ENCODE results near the gene PCLO.

PCLO gene, protein sequence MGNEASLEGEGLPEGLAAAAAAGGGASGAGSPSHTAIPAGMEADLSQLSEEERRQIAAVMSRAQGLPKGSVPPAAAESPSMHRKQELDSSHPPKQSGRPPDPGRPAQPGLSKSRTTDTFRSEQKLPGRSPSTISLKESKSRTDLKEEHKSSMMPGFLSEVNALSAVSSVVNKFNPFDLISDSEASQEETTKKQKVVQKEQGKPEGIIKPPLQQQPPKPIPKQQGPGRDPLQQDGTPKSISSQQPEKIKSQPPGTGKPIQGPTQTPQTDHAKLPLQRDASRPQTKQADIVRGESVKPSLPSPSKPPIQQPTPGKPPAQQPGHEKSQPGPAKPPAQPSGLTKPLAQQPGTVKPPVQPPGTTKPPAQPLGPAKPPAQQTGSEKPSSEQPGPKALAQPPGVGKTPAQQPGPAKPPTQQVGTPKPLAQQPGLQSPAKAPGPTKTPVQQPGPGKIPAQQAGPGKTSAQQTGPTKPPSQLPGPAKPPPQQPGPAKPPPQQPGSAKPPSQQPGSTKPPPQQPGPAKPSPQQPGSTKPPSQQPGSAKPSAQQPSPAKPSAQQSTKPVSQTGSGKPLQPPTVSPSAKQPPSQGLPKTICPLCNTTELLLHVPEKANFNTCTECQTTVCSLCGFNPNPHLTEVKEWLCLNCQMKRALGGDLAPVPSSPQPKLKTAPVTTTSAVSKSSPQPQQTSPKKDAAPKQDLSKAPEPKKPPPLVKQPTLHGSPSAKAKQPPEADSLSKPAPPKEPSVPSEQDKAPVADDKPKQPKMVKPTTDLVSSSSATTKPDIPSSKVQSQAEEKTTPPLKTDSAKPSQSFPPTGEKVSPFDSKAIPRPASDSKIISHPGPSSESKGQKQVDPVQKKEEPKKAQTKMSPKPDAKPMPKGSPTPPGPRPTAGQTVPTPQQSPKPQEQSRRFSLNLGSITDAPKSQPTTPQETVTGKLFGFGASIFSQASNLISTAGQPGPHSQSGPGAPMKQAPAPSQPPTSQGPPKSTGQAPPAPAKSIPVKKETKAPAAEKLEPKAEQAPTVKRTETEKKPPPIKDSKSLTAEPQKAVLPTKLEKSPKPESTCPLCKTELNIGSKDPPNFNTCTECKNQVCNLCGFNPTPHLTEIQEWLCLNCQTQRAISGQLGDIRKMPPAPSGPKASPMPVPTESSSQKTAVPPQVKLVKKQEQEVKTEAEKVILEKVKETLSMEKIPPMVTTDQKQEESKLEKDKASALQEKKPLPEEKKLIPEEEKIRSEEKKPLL (N-terminal part only)

DNA sequence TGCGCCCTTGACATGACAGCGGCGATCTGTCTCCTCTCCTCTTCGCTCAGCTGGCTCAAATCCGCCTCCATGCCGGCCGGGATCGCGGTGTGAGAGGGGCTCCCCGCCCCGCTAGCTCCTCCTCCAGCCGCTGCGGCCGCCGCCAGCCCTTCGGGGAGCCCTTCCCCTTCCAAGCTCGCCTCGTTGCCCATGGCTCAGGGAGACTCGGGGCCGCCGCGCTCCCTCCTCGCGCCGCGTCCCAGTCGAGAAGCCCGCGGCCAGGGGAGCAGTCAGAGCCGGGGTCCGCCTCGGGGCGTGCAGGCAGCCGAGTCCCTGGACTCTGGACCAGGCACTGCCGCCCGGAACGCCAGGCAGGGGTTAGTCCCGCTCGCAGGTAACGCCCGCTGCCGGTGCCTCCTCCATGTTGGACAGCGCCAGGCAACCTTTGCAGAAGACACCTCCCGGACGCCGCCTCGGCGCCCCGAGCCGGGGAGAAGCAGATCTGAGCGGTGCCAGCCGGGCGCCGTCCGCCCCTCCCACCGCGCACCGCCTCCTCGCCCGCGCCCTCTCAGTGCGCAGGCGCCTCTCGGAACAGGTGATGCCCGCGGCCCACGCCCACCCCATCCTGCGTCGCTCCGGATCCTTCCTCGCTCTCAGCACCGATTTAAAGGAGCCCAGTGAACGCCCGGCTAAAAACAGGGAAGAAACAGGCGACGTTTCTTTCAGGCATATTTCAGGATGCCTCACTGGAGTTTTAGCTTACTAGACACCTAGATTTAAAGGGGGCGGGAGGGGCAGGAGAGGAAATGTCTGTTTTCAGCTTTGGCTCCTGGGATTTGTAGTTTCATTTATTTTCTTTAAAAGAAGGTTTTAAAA is at the start of gene PCLO:
PCLO (minus strand) TSS at position 483 of the 855 bp plus-strand sequence; CDS start at position 191, 292 bp downstream.
- peak within 1 kb of the TSS; percentile 83 for H3K4me3 ChIP-seq (ENCODE audit: low read length)
- no peaks in the 10 kb centered on the region for H3K9me3 ChIP-seq (ENCODE audit: insufficient read depth, low read depth, low read length)
- no peak within 1 kb of the TSS for H3K27ac ChIP-seq (ENCODE audit: low read length)
- peak within 1 kb of the TSS; percentile 61; the same call in 1 of the 2 replicates for H3K9ac ChIP-seq (ENCODE audit: low read depth, low read length)
- peaks cover 8% of the 10 kb centered on the region; the same call in 1 of the 2 replicates for H3K4me1 ChIP-seq (ENCODE audit: insufficient read depth, low read length)
- H3K36me3 ChIP-seq (ENCODE audit: insufficient read depth, low read depth, low read length) = no peaks in the 10 kb centered on the region
- no peaks in the 10 kb centered on the region for H3K27me3 ChIP-seq (ENCODE audit: insufficient read depth, low read length)

DNA sequence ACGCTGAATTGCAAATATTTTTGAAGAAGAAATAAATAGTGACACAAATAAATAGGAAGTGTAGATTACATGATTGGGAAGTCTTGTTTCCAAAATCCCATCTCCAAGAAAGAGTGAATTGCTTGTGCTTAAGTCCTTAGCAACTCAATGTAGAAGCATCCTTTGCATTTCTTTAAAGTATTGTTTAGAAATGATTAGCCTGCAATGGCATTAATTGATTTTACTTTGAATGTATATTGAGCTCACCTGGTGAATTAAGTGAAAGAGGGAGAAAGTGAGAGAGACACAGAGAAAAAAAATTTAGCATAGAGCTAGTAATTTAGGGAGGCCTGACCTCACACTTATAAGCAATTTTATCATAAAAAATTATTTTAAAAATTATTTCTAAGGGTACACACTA is 49.0 kb upstream of the PCLO start:
- H3K9ac ChIP-seq (ENCODE audit: low read depth, low read length) = no peak overlapping the region; the same call in 1 of the 2 replicates
- H3K9me3 ChIP-seq (ENCODE audit: insufficient read depth, low read depth, low read length) = no peaks in the 10 kb centered on the region
- H3K4me1 ChIP-seq (ENCODE audit: insufficient read depth, low read length) = peaks cover 19% of the 10 kb centered on the region; the same call in 1 of the 2 replicates
- no peaks in the 10 kb centered on the region for H3K36me3 ChIP-seq (ENCODE audit: insufficient read depth, low read depth, low read length)
- H3K27ac ChIP-seq (ENCODE audit: low read length) = no peak overlapping the region
- H3K4me3 ChIP-seq (ENCODE audit: low read length) = peak overlapping the region; percentile 50
- H3K27me3 ChIP-seq (ENCODE audit: insufficient read depth, low read length) = no peaks in the 10 kb centered on the region

DNA sequence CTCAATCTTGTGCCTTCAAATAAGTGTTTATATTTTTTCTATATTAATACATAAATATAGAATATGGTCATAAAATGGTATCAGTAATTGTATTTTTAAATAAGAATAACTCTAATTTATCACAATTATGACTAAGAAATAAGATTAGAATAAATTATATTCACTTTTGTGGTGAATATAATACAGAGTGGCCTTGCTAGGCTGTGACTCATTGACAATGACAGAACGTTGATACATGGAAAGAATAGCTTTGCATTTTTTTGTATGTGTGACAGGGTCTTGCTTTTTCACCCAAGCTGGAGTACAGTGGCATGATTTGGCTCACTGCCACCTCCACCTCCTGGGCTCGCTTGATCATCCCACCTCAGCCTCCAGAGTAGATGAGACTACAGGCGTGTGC is 47.8 kb upstream of the PCLO start:
- no peak overlapping the region for H3K9ac ChIP-seq (ENCODE audit: low read depth, low read length)
- H3K4me3 ChIP-seq (ENCODE audit: low read length) = no peak overlapping the region
- H3K27ac ChIP-seq (ENCODE audit: low read length) = no peak overlapping the region
- no peaks in the 10 kb centered on the region for H3K27me3 ChIP-seq (ENCODE audit: insufficient read depth, low read length)
- peaks cover 19% of the 10 kb centered on the region; the same call in 1 of the 2 replicates for H3K4me1 ChIP-seq (ENCODE audit: insufficient read depth, low read length)
- no peaks in the 10 kb centered on the region for H3K9me3 ChIP-seq (ENCODE audit: insufficient read depth, low read depth, low read length)
- no peaks in the 10 kb centered on the region for H3K36me3 ChIP-seq (ENCODE audit: insufficient read depth, low read depth, low read length)

DNA sequence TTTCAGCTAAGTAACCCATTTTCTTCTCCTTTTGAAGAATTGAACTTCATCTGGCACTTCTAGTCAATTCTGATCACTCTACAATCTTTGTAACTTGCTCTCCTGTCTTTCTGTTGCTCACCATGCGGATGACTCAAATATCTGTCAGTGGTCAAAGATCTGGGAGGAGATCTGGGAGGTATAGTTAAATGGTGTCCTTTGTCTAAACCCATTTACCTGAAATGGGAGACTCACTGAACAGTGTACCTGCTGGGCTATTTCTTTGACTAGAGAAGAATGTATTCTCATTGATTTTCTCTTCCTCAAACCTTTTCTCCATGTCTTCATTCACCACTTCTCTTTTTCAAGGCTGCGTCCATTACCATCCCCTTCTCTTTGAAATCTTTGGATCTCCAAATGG is 42.0 kb upstream of the PCLO start:
- H3K27ac ChIP-seq (ENCODE audit: low read length) = no peak overlapping the region
- peaks cover 20% of the 10 kb centered on the region for H3K4me1 ChIP-seq (ENCODE audit: insufficient read depth, low read length)
- no peaks in the 10 kb centered on the region for H3K36me3 ChIP-seq (ENCODE audit: insufficient read depth, low read depth, low read length)
- no peak overlapping the region for H3K4me3 ChIP-seq (ENCODE audit: low read length)
- H3K9me3 ChIP-seq (ENCODE audit: insufficient read depth, low read depth, low read length) = no peaks in the 10 kb centered on the region
- no peak overlapping the region for H3K9ac ChIP-seq (ENCODE audit: low read depth, low read length)
- no peaks in the 10 kb centered on the region for H3K27me3 ChIP-seq (ENCODE audit: insufficient read depth, low read length)

DNA sequence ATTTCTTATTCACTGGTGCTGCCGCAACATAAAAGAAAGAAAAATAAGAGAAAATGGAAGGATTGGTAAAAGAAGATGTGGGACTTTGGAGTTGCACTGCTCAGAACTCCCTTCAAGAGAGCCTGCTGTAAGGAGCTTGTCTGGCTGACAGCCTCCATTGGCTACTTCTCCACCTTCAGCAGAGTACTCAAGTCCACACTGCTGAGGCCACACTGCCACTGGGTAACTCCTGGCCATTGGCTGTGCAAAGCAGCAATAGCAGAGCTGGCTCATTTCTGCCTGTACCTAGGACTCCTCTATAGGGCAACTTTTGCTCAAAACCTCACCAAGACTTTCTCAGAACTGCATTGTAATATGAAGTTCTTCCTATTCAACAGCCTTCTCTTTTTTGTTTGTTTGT is 38.7 kb upstream of the PCLO start:
- Histone ChIP-seq H3K36me3 (ENCODE audit: insufficient read depth, low read depth, low read length) (no peaks in the 10 kb centered on the region), H3K9ac (ENCODE audit: low read depth, low read length) (no peak overlapping the region), H3K9me3 (ENCODE audit: insufficient read depth, low read depth, low read length) (no peaks in the 10 kb centered on the region), H3K4me1 (ENCODE audit: insufficient read depth, low read length) (peaks cover 20% of the 10 kb centered on the region), H3K27me3 (ENCODE audit: insufficient read depth, low read length) (no peaks in the 10 kb centered on the region), H3K4me3 (ENCODE audit: low read length) (no peak overlapping the region), H3K27ac (ENCODE audit: low read length) (no peak overlapping the region)

DNA sequence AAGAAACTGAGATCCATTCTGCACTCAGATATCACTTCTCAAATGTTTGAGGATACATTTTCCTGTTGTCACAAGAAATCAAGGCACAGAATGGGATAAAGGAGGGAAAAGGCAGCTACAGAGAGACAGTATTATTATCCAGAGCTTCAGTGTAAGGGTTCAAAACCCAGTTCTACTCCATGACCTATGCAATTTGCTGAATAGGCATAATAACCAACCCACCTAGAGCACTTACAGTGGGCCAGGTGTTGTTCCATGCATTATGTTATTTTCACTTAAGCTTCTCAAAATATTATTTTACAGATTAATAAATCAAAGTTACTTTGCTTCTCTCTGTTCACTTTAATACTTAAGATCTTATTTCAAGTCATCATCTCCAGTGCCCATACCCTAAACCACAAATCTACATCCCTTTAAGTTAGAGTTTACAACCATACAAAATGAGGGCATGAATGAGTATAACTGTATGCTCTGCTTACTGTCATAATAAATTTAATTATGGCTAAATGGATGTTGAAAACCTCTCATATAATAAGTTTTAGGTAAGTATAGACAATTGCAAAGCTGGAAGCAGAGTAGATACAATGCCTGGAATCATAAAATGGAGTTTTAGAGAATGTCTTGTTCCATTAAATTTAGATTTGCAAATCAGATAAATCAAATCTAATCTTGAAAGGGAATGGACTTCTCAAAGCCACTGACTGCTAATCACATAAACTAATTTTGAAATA is 28.1 kb upstream of the PCLO start:
- Histone ChIP-seq H3K36me3 (ENCODE audit: insufficient read depth, low read depth, low read length) (no peaks in the 10 kb centered on the region), H3K9me3 (ENCODE audit: insufficient read depth, low read depth, low read length) (no peaks in the 10 kb centered on the region), H3K4me1 (ENCODE audit: insufficient read depth, low read length) (no peaks in the 10 kb centered on the region), H3K9ac (ENCODE audit: low read depth, low read length) (no peak overlapping the region), H3K4me3 (ENCODE audit: low read length) (no peak overlapping the region), H3K27me3 (ENCODE audit: insufficient read depth, low read length) (no peaks in the 10 kb centered on the region), H3K27ac (ENCODE audit: low read length) (no peak overlapping the region)

DNA sequence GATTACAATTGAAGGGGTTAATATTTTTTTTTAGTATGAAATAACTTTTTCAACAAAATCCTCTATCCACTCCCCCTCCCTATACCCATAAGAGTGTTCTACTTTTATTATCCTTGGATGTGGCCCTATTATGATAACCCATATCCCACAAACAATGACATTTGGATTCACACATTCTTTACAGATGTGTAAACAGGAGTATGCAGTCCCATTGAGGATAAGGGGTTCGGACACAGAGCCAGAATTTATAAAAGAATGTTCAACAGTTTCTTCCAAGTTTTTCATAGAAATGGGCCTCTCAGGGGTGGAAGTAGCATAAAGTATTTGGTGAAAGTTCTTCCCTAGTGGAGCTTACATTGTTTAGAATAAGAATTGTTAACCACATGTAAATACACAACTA is 16.1 kb upstream of the PCLO start:
- H3K9ac ChIP-seq (ENCODE audit: low read depth, low read length) = no peak overlapping the region
- H3K4me3 ChIP-seq (ENCODE audit: low read length) = no peak overlapping the region
- no peaks in the 10 kb centered on the region for H3K4me1 ChIP-seq (ENCODE audit: insufficient read depth, low read length)
- H3K9me3 ChIP-seq (ENCODE audit: insufficient read depth, low read depth, low read length) = peaks cover 10% of the 10 kb centered on the region
- no peak overlapping the region for H3K27ac ChIP-seq (ENCODE audit: low read length)
- no peaks in the 10 kb centered on the region for H3K27me3 ChIP-seq (ENCODE audit: insufficient read depth, low read length)
- no peaks in the 10 kb centered on the region for H3K36me3 ChIP-seq (ENCODE audit: insufficient read depth, low read depth, low read length)

DNA sequence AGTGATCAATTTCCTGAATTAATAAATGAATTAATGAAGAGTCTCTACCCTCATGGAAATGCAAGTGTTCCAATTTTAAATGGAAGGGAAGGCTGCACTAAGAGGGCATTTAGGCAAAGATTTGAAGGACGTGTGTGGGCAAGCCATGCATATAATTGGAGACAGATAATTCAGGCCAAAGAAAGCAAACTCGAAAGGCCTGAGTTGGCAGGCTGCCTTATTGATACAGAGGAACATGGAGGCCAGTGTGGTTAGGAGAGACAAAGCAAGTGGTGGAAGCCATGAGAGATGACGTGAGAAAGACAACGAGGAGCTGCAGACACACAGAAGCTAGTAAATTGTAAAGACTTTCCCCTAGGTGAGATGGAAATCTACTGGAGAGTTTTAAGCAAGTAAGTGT is 15.4 kb upstream of the PCLO start:
- Histone ChIP-seq H3K4me3 (ENCODE audit: low read length) (no peak overlapping the region), H3K9ac (ENCODE audit: low read depth, low read length) (no peak overlapping the region), H3K4me1 (ENCODE audit: insufficient read depth, low read length) (no peaks in the 10 kb centered on the region), H3K9me3 (ENCODE audit: insufficient read depth, low read depth, low read length) (0 out of 2 replicates have a peak, but pooled peaks cover 5% of the 10 kb centered on the region), H3K27ac (ENCODE audit: low read length) (no peak overlapping the region), H3K36me3 (ENCODE audit: insufficient read depth, low read depth, low read length) (no peaks in the 10 kb centered on the region), H3K27me3 (ENCODE audit: insufficient read depth, low read length) (no peaks in the 10 kb centered on the region)

DNA sequence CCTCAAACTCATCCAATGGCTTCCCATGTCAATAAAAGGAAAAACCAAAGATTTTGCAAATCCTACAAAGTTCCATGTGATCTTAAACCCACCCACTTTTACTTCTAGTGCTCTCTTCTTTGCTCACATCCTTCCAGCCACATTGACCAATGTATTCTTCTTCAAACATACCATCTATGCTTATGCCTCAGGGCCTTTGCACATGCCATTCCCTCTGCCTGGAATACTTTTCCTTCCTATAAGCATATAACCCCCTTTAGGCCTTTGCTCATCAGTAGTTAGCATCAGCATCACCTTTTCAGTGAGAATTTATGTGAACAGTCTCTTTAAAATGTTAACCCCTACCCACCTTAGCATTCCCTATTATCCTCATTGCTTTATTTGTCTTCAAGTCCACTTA is 11.0 kb upstream of the PCLO start:
- Histone ChIP-seq H3K27me3 (ENCODE audit: insufficient read depth, low read length) (no peaks in the 10 kb centered on the region), H3K4me1 (ENCODE audit: insufficient read depth, low read length) (no peaks in the 10 kb centered on the region), H3K27ac (ENCODE audit: low read length) (no peak overlapping the region), H3K9me3 (ENCODE audit: insufficient read depth, low read depth, low read length) (no peaks in the 10 kb centered on the region), H3K36me3 (ENCODE audit: insufficient read depth, low read depth, low read length) (no peaks in the 10 kb centered on the region), H3K4me3 (ENCODE audit: low read length) (no peak overlapping the region), H3K9ac (ENCODE audit: low read depth, low read length) (no peak overlapping the region)

DNA sequence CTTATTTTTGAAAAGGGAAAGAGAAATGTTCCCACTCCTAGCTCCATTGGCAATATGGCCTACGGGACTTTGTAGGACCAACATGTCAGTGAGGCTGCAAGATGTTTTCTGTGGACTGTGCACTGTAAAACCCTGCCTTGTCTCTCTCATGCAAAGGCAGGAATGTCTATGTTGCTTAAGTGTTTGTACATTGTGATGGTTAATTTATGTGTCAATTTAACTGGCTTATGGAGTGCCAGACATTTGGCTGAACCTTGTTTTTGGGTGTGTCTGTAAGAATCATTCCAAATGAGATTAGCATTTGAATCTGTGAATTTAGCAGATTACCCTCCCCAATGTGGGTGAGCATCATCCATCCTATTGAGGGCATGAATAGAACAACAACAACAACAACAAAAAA is 4.1 kb upstream of the PCLO start:
- H3K27me3 ChIP-seq (ENCODE audit: insufficient read depth, low read length) = no peaks in the 10 kb centered on the region
- no peak overlapping the region for H3K9ac ChIP-seq (ENCODE audit: low read depth, low read length)
- H3K4me3 ChIP-seq (ENCODE audit: low read length) = no peak overlapping the region
- H3K4me1 ChIP-seq (ENCODE audit: insufficient read depth, low read length) = peaks cover 4% of the 10 kb centered on the region; the same call in 1 of the 2 replicates
- no peak overlapping the region for H3K27ac ChIP-seq (ENCODE audit: low read length)
- no peaks in the 10 kb centered on the region for H3K36me3 ChIP-seq (ENCODE audit: insufficient read depth, low read depth, low read length)
- no peaks in the 10 kb centered on the region for H3K9me3 ChIP-seq (ENCODE audit: insufficient read depth, low read depth, low read length)
